Ovary (tissue), 3 donors: ENCODE measurements around the gene IFT25.

Experiments used
- CTCF ChIP-seq, 3 donors: fragments of 450-650 bp in 2 of 3; fragments of 200-600 bp in 1 of 3; IDR thresholded peaks; one replicate each; pipeline versions ENCODE4 v1.5.1 to v1.8.0; 2016 to 2022; ENCODE audit warnings: antibody characterized with exemption in 3 of 3, mild to moderate bottlenecking in 1 of 3
- POLR2A ChIP-seq: fragments of 450-650 bp; IDR thresholded peaks from one replicate; pipeline ENCODE4 v1.6.1; 2017; ENCODE audit warnings: antibody characterized with exemption, mild to moderate bottlenecking, moderate library complexity
- donor health status: DM: no; HTN: no; CAD: no.

- TF ChIP-seq POLR2A: no peak
- no peak for TF ChIP-seq CTCF (IDR thresholded peaks at IDR 0.05)
Measured at GRCh38 chr1:53947172-53947907, 1.8 kb upstream of the IFT25 start.
